Keratinocyte (primary cell): ENCODE measurements around the gene BOC.

Source experiments
- CTCF ChIP-seq, 3 experiments: IDR thresholded peaks in 1 of 3; conservative IDR thresholded peaks in 1 of 3; optimal IDR thresholded peaks in 1 of 3; 2 replicates in 2 of 3; 3 replicates in 1 of 3; pipeline versions ENCODE3 to v1.5.1; 2011; ENCODE audit warnings: low read length in 3 of 3, mild to moderate bottlenecking in 3 of 3, moderate library complexity in 2 of 3, control low read depth in 1 of 3, inconsistent platforms in 1 of 3; ENCODE audit not compliant: insufficient read depth in 2 of 3; ENCODE audit errors: extremely low read depth in 1 of 3
- EZH2 ChIP-seq: IDR thresholded peaks from one replicate; pipeline ENCODE4 v1.6.1; 2012; ENCODE audit warnings: inconsistent platforms, mild to moderate bottlenecking, low read length, moderate library complexity

- TF ChIP-seq EZH2 (no peak), CTCF (optimal IDR thresholded peaks at IDR 0.05 in 1 of 3, IDR thresholded peaks at IDR 0.05 in 1 of 3, conservative IDR thresholded peaks at IDR 0.05 in 1 of 3; ENCODE audit: extremely low read depth in 1 of 3, insufficient read depth in 2 of 3, low read length in 3 of 3) (no peak)
Measured at GRCh38 chr3:113249111-113249510, 37.8 kb downstream of the BOC start.
